A673 (cell line): ENCODE measurements around the gene PREX1. TPM values are rescaled to one million over a fixed set of nuclear protein-coding genes. Genes with fewer than 3 reads are reported as not detected.

Source experiments
- BruUV-seq: library from RNA; stranded (reverse); fragments of 400-500 nt; replicated peaks from 2 replicates; lab custom pipeline; 2021; lab: Mats Ljungman, UMichigan
- CTCF ChIA-PET: fragments of 300-600 bp; sonication (Branson Sonifier 250); formaldehyde crosslinking; loops from one replicate; lab custom pipeline; 2022; ENCODE audit warnings: antibody characterized with exemption; lab: Charles Lee
- POLR2A ChIA-PET: fragments of 300-600 bp; sonication (Branson Sonifier 250); formaldehyde crosslinking; loops from one replicate; lab custom pipeline; 2022; ENCODE audit warnings: antibody characterized with exemption; ENCODE audit not compliant: low non-redundant PET; lab: Charles Lee
- DNase-seq: peaks from one replicate; pipeline ENCODE4 v3.0.0-alpha.2; 2015; ENCODE audit warnings: low spot score
- H3K27ac ChIP-seq: fragments of 200-600 bp; sonication (generic); 2 replicates; pipeline ENCODE4 v1.5.1; 2016; ENCODE audit warnings: mixed run types, low read depth, mild to moderate bottlenecking, mixed read lengths, antibody characterized with exemption, low read length; ENCODE audit not compliant: poor library complexity, severe bottlenecking
- H3K27me3 ChIP-seq: fragments of 200-600 bp; sonication (generic); replicated peaks from 2 replicates; pipeline ENCODE4 v1.6.1; 2017; ENCODE audit warnings: mixed run types, low read depth, mild to moderate bottlenecking, mixed read lengths, antibody characterized with exemption, low read length; ENCODE audit not compliant: insufficient read depth, poor library complexity
- H3K36me3 ChIP-seq: fragments of 200-600 bp; sonication (generic); 2 replicates; pipeline ENCODE4 v1.6.1; 2016; ENCODE audit warnings: mixed run types, mild to moderate bottlenecking, mixed read lengths, antibody characterized with exemption, low read length; ENCODE audit not compliant: insufficient read depth, poor library complexity, severe bottlenecking
- H3K4me1 ChIP-seq: fragments of 200-600 bp; sonication (generic); 2 replicates; pipeline ENCODE4 v1.6.1; 2017; ENCODE audit warnings: mixed run types, mild to moderate bottlenecking, mixed read lengths, antibody characterized with exemption, low read length; ENCODE audit not compliant: insufficient read depth, poor library complexity, severe bottlenecking
- H3K4me3 ChIP-seq: fragments of 200-600 bp; sonication (generic); 2 replicates; pipeline ENCODE4 v1.5.1; 2016; ENCODE audit warnings: low read depth, mixed run types, mild to moderate bottlenecking, mixed read lengths, low read length; ENCODE audit not compliant: poor library complexity, severe bottlenecking
- H3K9me3 ChIP-seq: fragments of 200-600 bp; sonication (generic); 2 replicates; pipeline ENCODE4 v1.6.1; 2016; ENCODE audit warnings: mixed run types, low read depth, mild to moderate bottlenecking, mixed read lengths, antibody characterized with exemption, low read length; ENCODE audit not compliant: poor library complexity, severe bottlenecking
- EZH2 ChIP-seq: fragments of 200-600 bp; sonication (generic); IDR thresholded peaks from 2 replicates; pipeline ENCODE4 v1.6.1; 2017; ENCODE audit warnings: borderline replicate concordance, low read depth, mild to moderate bottlenecking, mixed read lengths, antibody characterized with exemption, low read length; ENCODE audit not compliant: poor library complexity, severe bottlenecking
- intact Hi-C: fragments of 100-400 bp; cut with micrococcal nuclease; formaldehyde crosslinking; loops from one replicate; pipeline ENCODE4 v1.10.0; 2022; ENCODE audit not compliant: unreplicated experiment
- total RNA-seq: library from RNA; stranded (reverse); gene quantifications from 2 replicates; pipeline ENCODE4 v1.2.3, GENCODE V29; 2021
- TF ChIP-seq, protein P1 (sequence below): fragments of 300-800, 200-600 bp; sonication (generic); conservative IDR thresholded peaks from 2 replicates; pipeline ENCODE4 v1.5.1; 2017; ENCODE audit warnings: low read depth, mild to moderate bottlenecking, antibody characterized with exemption, low read length, moderate library complexity, mixed read lengths

PREX1 gene
- total RNA-seq, 1 experiment from 2014 or later = 145 TPM

- no peaks in the 10 kb centered on the region for H3K9me3 ChIP-seq
- peaks cover 55% of the 10 kb centered on the region for H3K4me1 ChIP-seq
- intact Hi-C loops = no loop called here
- no TSS peak for BruUV-seq
- no peaks in the 10 kb centered on the region for H3K27me3 ChIP-seq
- H3K4me3 ChIP-seq = no peak overlapping the region
- H3K36me3 ChIP-seq = no peaks in the 10 kb centered on the region
- no peak for TF ChIP-seq EZH2
- TF ChIP-seq, protein P1, sequence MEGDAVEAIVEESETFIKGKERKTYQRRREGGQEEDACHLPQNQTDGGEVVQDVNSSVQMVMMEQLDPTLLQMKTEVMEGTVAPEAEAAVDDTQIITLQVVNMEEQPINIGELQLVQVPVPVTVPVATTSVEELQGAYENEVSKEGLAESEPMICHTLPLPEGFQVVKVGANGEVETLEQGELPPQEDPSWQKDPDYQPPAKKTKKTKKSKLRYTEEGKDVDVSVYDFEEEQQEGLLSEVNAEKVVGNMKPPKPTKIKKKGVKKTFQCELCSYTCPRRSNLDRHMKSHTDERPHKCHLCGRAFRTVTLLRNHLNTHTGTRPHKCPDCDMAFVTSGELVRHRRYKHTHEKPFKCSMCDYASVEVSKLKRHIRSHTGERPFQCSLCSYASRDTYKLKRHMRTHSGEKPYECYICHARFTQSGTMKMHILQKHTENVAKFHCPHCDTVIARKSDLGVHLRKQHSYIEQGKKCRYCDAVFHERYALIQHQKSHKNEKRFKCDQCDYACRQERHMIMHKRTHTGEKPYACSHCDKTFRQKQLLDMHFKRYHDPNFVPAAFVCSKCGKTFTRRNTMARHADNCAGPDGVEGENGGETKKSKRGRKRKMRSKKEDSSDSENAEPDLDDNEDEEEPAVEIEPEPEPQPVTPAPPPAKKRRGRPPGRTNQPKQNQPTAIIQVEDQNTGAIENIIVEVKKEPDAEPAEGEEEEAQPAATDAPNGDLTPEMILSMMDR = no peak
- DNase-seq = no peak
- CTCF ChIA-PET = interaction anchor here (0.6 kb wide), 1 partner anchor 63 kb away, joined by 3 read pairs; no protein-coding TSS in a partner anchor
- no peak overlapping the region for H3K27ac ChIP-seq
- POLR2A ChIA-PET = no interaction called here
These were observed 29.7 kb downstream of the PREX1 start for GRCh38 chr20:48797850-48798747.

DNA sequence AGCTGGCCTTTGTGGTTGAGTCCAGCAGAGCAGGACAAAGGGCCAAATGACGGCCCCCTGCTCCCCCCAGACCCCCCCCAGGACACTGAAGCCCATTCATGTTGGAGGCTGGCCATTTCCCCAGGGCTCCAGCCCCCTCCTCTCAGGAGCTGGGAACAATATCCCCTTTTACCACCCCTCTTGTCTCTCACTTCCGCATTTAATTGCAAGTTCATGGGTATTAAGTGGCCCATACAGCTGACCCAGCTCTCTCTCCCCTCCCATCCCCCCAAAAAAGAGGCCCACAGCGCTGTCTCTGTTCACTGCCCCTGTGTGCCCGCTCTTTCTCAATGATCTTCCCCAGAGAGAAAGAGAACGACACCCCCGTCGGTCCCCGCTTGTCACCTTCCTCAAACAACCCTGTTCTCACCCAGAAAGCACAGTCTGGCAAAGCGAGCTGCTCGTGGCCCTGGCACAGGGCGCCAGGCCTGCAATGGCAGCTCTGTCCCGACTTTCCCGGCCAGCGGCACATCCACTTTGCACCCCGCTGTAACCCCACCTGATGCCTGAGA, 30.4 kb downstream of the PREX1 start:
- Histone ChIP-seq H3K4me1 (peaks cover 55% of the 10 kb centered on the region), H3K4me3 (no peak overlapping the region), H3K27me3 (no peaks in the 10 kb centered on the region), H3K36me3 (no peaks in the 10 kb centered on the region), H3K27ac (no peak overlapping the region), H3K9me3 (no peaks in the 10 kb centered on the region)
- no TSS peak for BruUV-seq
- TF ChIP-seq, protein P1 = no peak
- no peak for TF ChIP-seq EZH2
- ChIA-PET POLR2A (no interaction called here), CTCF (interaction anchor here (0.6 kb wide), 1 partner anchor 62 kb away, joined by 3 read pairs; no protein-coding TSS in a partner anchor)
- intact Hi-C loops = no loop called here
- DNase-seq = no peak

GRCh38 chr20:48795732-48796131, 32.1 kb downstream of the PREX1 start:
- H3K4me1 ChIP-seq = peaks cover 69% of the 10 kb centered on the region
- ChIA-PET CTCF (no interaction called here), POLR2A (no interaction called here)
- no TSS peak for BruUV-seq
- no peaks in the 10 kb centered on the region for H3K9me3 ChIP-seq
- H3K27me3 ChIP-seq = no peaks in the 10 kb centered on the region
- H3K4me3 ChIP-seq = no peak overlapping the region
- intact Hi-C loops = no loop called here
- DNase-seq = no peak
- TF ChIP-seq EZH2 = no peak
- TF ChIP-seq, protein P1 = no peak
- H3K27ac ChIP-seq = peak overlapping the region; percentile 49
- H3K36me3 ChIP-seq = no peaks in the 10 kb centered on the region
